Suppressor macrophage treated with lipopolysaccharide for 1 hour (primary cell): ENCODE data around the gene WDR27.
"Not testable (repeated sequence)": the region's sequence is repeated elsewhere in the genome, so short reads cannot be mapped to it uniquely, and the experiment has no call there.

Experiments used
- DNase-seq, 3 donors: peaks; one replicate each; pipeline ENCODE4 v3.0.0-alpha.2; 2020 to 2022

The WDR27 gene

GRCh38 chr6:169511785-169512184, 190.0 kb downstream of the WDR27 start:
- DNase-seq, result not testable (repeated sequence)

- DNase-seq, result no peak
Measured at GRCh38 chr6:169510871-169511270, 191.0 kb downstream of the WDR27 start.

DNA sequence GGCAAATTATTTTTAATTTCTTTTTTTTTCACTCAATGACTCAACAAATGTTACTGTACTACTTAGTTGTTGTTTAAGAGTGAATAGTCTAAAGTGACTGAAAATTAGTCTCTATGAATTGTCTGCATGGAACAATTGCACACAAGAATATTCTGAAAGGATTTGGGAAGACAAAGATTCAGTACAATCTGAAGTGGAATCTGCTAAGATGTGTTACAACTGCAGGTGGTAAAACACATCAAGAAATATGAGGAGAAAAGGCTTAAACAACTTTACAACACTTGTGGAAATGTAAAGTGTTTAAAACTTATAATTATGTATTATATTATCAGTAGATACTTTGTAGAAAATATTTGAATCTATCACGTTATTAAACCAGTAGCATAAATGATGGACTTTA, 193.4 kb downstream of the WDR27 start:
- no peak for DNase-seq

- no peak for DNase-seq
Measured at GRCh38 chr6:169503422-169504152, 198.2 kb downstream of the WDR27 start.

DNA sequence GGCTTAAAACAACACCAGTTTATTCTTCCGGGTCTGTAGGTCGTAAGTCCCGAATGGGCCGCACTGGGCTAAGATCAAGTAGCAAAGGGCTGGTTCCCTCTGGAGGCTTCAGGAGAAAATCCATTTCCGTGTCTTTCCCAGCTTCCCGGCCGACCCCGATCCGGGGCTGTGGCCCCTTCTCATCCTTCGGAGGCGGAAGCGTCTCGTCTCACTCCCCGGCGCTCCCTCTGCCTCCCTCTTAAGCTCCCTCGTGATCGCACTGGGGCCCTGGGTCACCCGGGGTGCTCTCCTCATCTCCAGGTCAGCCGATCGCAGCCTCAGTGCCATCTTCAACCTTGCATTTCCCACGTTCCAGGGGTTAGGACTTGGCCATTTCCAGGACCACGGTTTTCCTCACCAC, 199.4 kb downstream of the WDR27 start:
- no peak for DNase-seq

DNA sequence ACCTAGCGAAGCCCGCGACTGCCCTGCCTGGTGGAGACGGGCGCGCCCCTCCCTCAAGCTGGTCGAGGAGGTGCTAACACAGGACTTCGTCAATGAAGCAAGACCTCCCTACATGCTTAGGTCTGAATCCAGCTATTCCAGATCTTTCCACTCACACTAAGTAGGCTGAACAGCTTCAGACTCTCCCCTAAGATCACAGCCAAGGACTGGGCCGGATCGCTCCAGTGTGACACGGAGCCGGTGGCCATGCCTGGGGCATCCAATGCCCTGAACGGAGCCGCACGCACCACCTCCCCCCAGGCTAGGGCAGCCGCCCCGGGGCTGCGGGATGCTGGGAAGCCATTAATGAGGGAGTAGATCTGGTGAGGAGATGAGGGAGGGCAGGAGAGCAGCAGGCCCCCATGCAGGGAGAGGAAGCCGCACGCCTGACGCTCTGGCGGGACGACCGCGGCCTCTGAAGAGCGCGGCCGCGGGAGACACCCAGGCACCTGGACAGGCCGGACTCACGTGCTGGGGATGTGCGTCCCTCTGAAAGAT, 200.0 kb downstream of the WDR27 start:
- DNase-seq, result no peak

DNA sequence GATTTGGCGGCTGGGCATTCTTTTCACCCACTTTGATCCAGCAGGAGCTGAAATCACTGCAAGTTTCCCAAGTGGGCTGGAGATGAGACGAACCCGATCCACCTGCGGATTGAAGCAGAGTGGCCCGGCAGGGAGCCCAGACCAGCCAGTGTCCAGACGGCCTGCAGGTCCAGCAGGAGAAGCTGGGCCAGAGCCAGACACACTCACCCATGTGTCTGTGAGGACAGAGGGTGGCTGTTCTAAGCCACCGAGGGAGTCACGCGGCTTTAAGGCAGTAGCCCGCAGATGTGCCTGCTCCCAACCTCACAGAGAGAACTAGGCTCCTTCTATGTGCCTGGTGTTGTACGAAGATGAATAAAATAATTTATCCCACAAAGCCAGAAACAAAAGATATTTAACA, 200.7 kb downstream of the WDR27 start:
- DNase-seq, result no peak

DNA sequence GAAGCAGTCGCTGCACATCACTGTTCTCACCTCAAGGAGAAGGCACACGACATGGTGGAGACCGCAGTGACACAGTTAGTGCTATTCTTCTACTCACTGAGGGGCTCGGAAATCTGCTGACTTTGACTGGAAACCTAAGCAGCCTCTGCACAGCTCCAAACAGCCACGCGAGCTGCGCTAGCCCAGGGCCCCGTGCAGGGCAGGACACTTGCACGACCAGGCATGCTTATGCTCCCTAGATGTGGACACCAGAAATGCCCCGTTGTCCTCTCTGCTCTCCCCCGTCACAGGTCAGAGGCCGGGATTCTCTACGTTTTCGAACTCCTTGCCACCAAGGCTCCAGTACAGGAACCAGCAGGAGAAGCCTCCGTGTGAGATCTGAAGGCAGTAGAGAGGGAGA, 201.1 kb downstream of the WDR27 start:
- no peak for DNase-seq

GRCh38 chr6:169499848-169500247, 202.0 kb downstream of the WDR27 start:
- DNase-seq, result no peak

DNA sequence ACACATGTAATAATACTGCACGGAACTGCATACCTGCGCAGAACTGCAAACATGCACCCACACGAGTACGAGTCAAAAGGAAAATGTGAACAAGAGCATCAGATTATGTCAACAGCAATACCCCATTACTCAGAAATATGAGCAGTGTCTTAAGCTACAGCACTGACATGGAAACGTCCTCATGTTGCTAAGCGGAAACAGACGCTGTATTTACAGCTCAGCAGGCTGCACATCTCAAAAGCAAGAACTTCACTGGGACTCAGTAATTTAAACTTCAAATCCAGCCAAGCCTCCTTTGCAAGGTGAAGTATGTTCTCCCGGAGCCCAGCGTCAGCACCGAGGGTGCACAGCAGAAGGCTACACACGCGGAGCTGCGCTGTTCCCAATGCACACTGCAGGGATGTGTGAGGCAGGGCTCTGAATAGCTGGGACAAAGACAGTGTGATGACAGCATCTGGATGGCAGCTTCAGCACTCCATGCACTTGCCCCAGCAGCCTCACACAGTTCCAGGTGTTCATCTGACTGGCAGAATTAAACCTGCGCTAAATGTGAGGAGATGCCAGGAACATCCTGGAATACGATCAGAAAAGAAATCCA, 202.8 kb downstream of the WDR27 start:
- no peak for DNase-seq

DNA sequence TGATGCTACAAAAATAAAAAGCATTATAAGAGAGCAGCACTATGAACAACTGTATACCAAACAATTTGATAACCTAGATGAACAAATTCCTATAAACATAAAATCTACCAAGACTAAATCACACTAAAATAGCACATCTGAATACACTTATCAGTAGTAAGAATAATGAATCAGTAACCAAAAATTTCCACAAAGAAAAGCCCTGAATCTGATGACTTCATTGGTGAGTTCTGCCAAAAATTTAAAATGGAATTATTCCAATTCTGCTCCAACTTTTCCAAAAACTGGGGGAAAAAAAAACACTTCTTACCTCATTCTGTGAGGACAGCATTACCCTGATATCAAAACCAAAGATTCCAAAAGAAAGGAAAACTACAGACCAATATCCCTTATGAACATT, 206.2 kb downstream of the WDR27 start:
- no peak for DNase-seq

DNA sequence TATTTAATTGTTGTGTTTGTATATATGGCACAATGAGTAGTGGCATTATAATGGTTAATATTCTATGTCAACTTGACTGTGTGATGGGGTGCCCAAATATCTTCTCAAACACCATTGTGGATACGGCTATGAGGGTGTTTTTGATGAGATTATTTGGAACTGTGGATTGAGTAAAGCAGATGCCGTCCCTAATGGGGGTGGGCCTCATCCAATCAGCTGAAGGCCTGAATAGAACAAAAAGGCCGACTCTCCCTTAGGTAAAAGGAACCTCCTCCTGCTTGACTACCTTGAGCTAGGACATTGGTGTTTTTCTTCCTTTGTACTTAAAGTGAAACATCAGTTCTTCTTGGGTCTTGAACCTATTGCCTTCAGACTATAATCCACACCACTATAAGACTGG, 207.8 kb downstream of the WDR27 start:
- no peak for DNase-seq

GRCh38 chr6:169491482-169491881, 210.3 kb downstream of the WDR27 start:
- DNase-seq, result no peak

DNA sequence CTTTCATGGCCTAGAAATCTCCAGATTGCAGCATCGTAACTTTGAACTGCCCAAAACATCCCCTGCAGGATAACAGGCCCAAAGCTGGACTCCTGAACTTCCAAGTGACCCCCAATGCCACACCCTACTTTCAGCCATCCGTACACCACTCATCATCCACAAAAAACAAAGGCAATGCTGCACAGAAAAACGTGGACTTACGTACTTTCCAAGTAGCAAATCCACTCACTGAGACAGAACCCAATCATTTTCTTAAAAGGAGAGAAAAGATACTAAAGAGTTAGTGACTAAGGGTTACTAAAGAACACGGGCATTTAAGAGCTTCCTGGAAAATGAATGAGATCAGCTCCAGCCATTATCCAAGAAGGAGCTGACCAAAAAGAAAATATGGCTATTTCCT, 211.0 kb downstream of the WDR27 start:
- no peak for DNase-seq

GRCh38 chr6:169490246-169490641, 211.6 kb downstream of the WDR27 start:
- no peak for DNase-seq

- no peak for DNase-seq
Measured at GRCh38 chr6:169489563-169490245, 212.1 kb downstream of the WDR27 start.

DNA sequence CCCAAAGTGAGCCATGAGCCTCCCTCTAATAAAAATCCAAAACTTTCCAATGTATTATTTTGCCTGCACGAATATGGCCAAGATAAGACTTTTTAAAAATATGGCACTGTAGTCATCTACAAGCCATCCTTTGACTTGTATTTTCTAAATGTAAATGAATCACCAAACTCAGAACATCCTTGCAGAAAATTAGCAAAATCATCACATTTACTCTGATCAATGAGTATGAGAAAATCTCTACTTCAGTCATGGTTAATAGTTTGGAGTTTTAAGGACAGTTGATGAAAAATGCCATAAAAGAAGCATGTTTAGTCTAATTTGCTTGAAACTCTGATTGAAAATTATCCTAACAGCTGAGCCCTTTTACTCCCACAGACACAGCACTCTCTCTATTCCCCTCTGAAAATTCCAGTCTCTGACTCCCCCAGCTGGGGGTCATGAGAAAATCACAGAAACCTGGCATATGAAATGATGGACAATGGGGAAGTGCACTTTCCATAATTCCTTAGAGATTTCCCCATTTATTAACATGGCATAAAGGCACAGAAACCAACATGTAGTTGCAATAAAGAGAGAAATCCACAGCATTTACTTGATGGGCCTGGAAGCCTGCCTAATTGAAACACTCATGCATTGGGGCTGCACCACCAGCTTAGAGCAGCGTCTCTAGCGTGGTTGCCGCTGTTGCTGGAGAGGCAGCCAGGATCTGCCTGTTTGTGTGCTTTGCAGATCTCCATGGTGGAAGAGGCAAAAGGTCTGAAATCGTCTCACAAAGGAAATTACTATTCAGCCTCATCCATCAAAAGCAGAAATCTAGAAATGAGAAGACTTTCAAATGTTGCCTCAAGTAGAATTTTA, 214.0 kb downstream of the WDR27 start:
- DNase-seq, result no peak

- DNase-seq, result no peak
Measured at GRCh38 chr6:169479783-169480495, 221.9 kb downstream of the WDR27 start.

- no peak for DNase-seq
Measured at GRCh38 chr6:169474362-169474761, 227.5 kb downstream of the WDR27 start.

DNA sequence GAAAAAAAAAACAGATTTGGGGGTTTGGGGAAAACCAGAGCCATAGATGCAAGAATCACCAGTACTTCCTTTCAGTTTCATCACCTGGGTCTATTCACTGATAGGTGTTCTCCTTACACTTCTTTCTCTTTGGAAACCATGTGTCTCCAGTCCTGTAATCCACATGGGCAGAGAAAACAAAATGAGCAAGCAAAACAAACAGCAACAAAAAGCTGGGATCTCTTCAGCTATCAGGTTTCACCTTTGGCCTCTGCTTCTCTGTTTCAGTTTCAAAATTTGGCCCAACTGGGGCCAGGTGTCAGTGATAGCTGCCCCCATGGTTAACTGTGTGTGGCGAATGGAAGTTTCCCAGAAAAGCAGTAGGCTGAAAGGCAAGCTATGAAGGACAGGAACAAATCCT, 228.2 kb downstream of the WDR27 start:
- DNase-seq, result no peak

- no peak for DNase-seq
Measured at GRCh38 chr6:169472786-169473416, 228.9 kb downstream of the WDR27 start.

DNA sequence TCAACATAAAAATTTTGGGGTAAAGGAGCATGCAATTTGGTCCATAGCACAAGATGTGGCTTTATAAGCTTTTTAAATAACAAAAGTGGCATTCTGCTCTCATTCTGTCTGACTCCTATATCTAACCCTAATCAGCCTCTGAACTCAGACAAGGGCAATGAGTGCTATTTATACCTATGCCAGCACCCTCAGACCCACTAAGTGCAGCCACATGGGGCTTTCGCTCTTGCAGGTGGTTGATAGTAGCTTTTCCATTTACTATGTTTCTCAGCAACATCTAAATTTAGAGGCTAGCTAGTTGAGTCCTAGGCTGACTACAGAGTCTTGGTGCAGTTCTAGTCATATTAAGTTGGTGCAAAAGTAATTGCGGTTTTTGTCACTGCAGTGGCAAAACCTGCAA, 231.0 kb downstream of the WDR27 start:
- DNase-seq, result no peak
